H9 (cell line): ENCODE measurements around the gene NAIF1. TPM values are rescaled to one million over a fixed set of nuclear protein-coding genes. Genes with fewer than 3 reads are reported as not detected.

Experiments
- DNase-seq: peaks from one replicate; pipeline ENCODE4 v3.0.0-alpha.2; 2017
- H2AFZ ChIP-seq: one replicate; pipeline ENCODE4 v1.6.1; 2013; ENCODE audit warnings: mild to moderate bottlenecking, low read length, control low read depth, moderate library complexity
- H2AK5ac ChIP-seq: 2 replicates; pipeline ENCODE4 v1.6.1; 2013; ENCODE audit warnings: low read length, control low read depth, mixed read lengths; ENCODE audit not compliant: insufficient read length
- H2BK120ac ChIP-seq: one replicate; pipeline ENCODE4 v1.6.1; 2013; ENCODE audit warnings: low read depth, mild to moderate bottlenecking, low read length, control low read depth, inconsistent platforms; ENCODE audit not compliant: poor library complexity, severe bottlenecking
- H2BK12ac ChIP-seq: 2 replicates; pipeline ENCODE4 v1.6.1; 2013; ENCODE audit warnings: low read length, control low read depth, mixed read lengths, low read depth; ENCODE audit not compliant: insufficient read length
- H2BK15ac ChIP-seq: 2 replicates; pipeline ENCODE4 v1.6.1; 2013; ENCODE audit warnings: low read depth, low read length, control low read depth
- H2BK20ac ChIP-seq: one replicate; pipeline ENCODE4 v1.6.1; 2013; ENCODE audit warnings: low read depth, mild to moderate bottlenecking, low read length, control low read depth, inconsistent platforms; ENCODE audit not compliant: poor library complexity, severe bottlenecking
- H2BK5ac ChIP-seq: 2 replicates; pipeline ENCODE4 v1.6.1; 2013; ENCODE audit warnings: low read length, control low read depth, mixed read lengths; ENCODE audit not compliant: insufficient read length
- H3K14ac ChIP-seq: 2 replicates; pipeline ENCODE4 v1.6.1; 2013; ENCODE audit warnings: low read length, control low read depth; ENCODE audit not compliant: insufficient read depth
- H3K18ac ChIP-seq: 2 replicates; pipeline ENCODE4 v1.6.1; 2013; ENCODE audit warnings: low read depth, mild to moderate bottlenecking, mixed read lengths, low read length, control low read depth; ENCODE audit not compliant: insufficient read length
- H3K23ac ChIP-seq: 2 replicates; pipeline ENCODE4 v1.6.1; 2013; ENCODE audit warnings: low read length, control low read depth, mixed read lengths, low read depth; ENCODE audit not compliant: insufficient read length
- H3K23me2 ChIP-seq: 2 replicates; pipeline ENCODE4 v1.6.1; 2013; ENCODE audit warnings: low read depth, mild to moderate bottlenecking, mixed read lengths, low read length, control low read depth; ENCODE audit not compliant: insufficient read length, poor library complexity, severe bottlenecking
- H3K27ac ChIP-seq: 2 replicates; pipeline ENCODE4 v1.5.1; 2013; ENCODE audit warnings: low read length, control low read depth, mixed read lengths, low read depth; ENCODE audit not compliant: insufficient read length
- H3K27me3 ChIP-seq: 2 replicates; pipeline ENCODE4 v1.6.1; 2013; ENCODE audit warnings: low read length, control low read depth, inconsistent platforms; ENCODE audit not compliant: insufficient read depth
- H3K4ac ChIP-seq: 2 replicates; pipeline ENCODE4 v1.6.1; 2013; ENCODE audit warnings: low read depth, mild to moderate bottlenecking, control low read depth, inconsistent platforms, low read length, moderate library complexity
- H3K4me1 ChIP-seq: 2 replicates; pipeline ENCODE4 v1.6.1; 2013; ENCODE audit warnings: low read length, control low read depth, inconsistent platforms; ENCODE audit not compliant: insufficient read depth
- H3K4me2 ChIP-seq: 2 replicates; pipeline ENCODE4 v1.6.1; 2013; ENCODE audit warnings: low read length, control low read depth, mixed read lengths; ENCODE audit not compliant: insufficient read length, insufficient read depth
- H3K56ac ChIP-seq: 2 replicates; pipeline ENCODE4 v1.6.1; 2013; ENCODE audit warnings: low read depth, mild to moderate bottlenecking, mixed read lengths, low read length, control low read depth; ENCODE audit not compliant: insufficient read length
- H3K79me1 ChIP-seq: 2 replicates; pipeline ENCODE4 v1.6.1; 2013; ENCODE audit warnings: low read depth, mild to moderate bottlenecking, moderate library complexity, low read length, control low read depth, inconsistent platforms; ENCODE audit not compliant: insufficient read depth, poor library complexity, severe bottlenecking
- H3K79me2 ChIP-seq: 2 replicates; pipeline ENCODE4 v1.6.1; 2013; ENCODE audit warnings: low read length, control low read depth, inconsistent platforms; ENCODE audit not compliant: insufficient read depth
- H3K9ac ChIP-seq: 2 replicates; pipeline ENCODE4 v1.6.1; 2013; ENCODE audit warnings: low read length, control low read depth, mixed read lengths; ENCODE audit not compliant: insufficient read length; ENCODE audit errors: extremely low read depth
- H3K9me3 ChIP-seq: one replicate; pipeline ENCODE4 v1.6.1; 2013; ENCODE audit warnings: low read depth, low read length, inconsistent platforms; ENCODE audit not compliant: control insufficient read depth
- H3T11ph ChIP-seq: one replicate; pipeline ENCODE4 v1.6.1; 2013; ENCODE audit warnings: mild to moderate bottlenecking, low read length, control low read depth, inconsistent platforms
- H4K20me1 ChIP-seq: one replicate; pipeline ENCODE4 v1.6.1; 2013; ENCODE audit not compliant: control insufficient read depth, insufficient read length, insufficient read depth
- H4K5ac ChIP-seq: 2 replicates; pipeline ENCODE4 v1.6.1; 2013; ENCODE audit warnings: low read depth, mild to moderate bottlenecking, mixed read lengths, low read length, control low read depth; ENCODE audit not compliant: insufficient read length
- H4K8ac ChIP-seq: replicated peaks from 2 replicates; pipeline ENCODE4 v1.6.1; 2013; ENCODE audit warnings: low read length, control low read depth, mixed read lengths, low read depth; ENCODE audit not compliant: insufficient read length
- H4K91ac ChIP-seq: 2 replicates; pipeline ENCODE4 v1.6.1; 2013; ENCODE audit warnings: low read depth, mild to moderate bottlenecking, moderate library complexity, mixed read lengths, low read length, control low read depth; ENCODE audit not compliant: insufficient read length
- H3K27ac Mint-ChIP-seq, 3 experiments: 2 replicates in 2 of 3; 3 replicates in 1 of 3; pipeline ENCODE4 v1.8.0; 2020 to 2021; ENCODE audit warnings: mixed read lengths in 3 of 3, mild to moderate bottlenecking in 1 of 3, moderate library complexity in 1 of 3
- H3K27me3 Mint-ChIP-seq: 2 replicates; pipeline ENCODE4 v1.8.0; 2021; ENCODE audit warnings: low read depth, mild to moderate bottlenecking, moderate library complexity, mixed read lengths
- H3K36me3 Mint-ChIP-seq, 3 experiments: 2 replicates in 2 of 3; 3 replicates in 1 of 3; pipeline ENCODE4 v1.8.0; 2020 to 2021; ENCODE audit warnings: low read depth in 3 of 3, mixed read lengths in 3 of 3; ENCODE audit not compliant: insufficient read depth in 1 of 3
- H3K4me1 Mint-ChIP-seq, 2 experiments: 2 replicates each; pipeline ENCODE4 v1.8.0; 2020; ENCODE audit warnings: mixed read lengths in 2 of 2
- H3K4me3 Mint-ChIP-seq, 2 experiments: 2 replicates in 1 of 2; 3 replicates in 1 of 2; pipeline ENCODE4 v1.8.0; 2020 to 2021; ENCODE audit warnings: mild to moderate bottlenecking in 2 of 2, mixed read lengths in 2 of 2, moderate library complexity in 1 of 2
- H3K9me3 Mint-ChIP-seq, 2 experiments: 2 replicates in 1 of 2; 3 replicates in 1 of 2; pipeline ENCODE4 v1.8.0; 2020; ENCODE audit warnings: mild to moderate bottlenecking in 2 of 2, mixed read lengths in 2 of 2, moderate library complexity in 1 of 2
- WGBS: extraction: QIAGEN DNeasy Blood & Tissue Kit; methylation state at CpG from one replicate; pipeline ENCODE4 v1.1.7; 2013; ENCODE audit warnings: missing lambda C conversion rate, low lambda C conversion rate, mixed read lengths; ENCODE audit not compliant: insufficient read length; ENCODE audit errors: extremely low coverage; 5-methylcytosine and 5-hydroxymethylcytosine counted together
- total RNA-seq: library from RNA; stranded (reverse); gene quantifications from 2 replicates; pipeline ENCODE4 v1.2.1, GENCODE V29; 2021
- TF ChIP-seq, protein P1 (sequence below): fragments of 200-600 bp; sonication (generic); conservative IDR thresholded peaks from 3 replicates; pipeline ENCODE4 v1.8.0; 2021; ENCODE audit warnings: antibody characterized with exemption, mild to moderate bottlenecking

NAIF1 gene
- total RNA-seq, 1 experiment from 2014 or later = 6.3 TPM

DNA sequence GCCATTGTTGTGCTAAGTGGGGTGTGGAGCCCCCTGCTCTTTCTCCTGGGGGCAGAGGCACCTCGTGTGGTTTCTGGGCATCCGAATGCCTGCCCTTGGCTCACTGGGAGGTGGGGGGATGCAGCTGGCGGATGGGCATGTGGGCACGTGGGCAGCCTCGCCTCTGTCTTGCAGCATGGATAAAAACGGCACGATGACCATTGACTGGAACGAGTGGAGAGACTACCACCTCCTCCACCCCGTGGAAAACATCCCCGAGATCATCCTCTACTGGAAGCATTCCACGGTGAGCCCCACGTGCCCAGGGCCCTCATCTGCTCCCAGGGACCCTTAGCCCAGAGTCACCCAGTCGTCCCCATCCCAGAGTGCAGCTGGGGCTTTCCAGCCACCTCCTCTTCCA is 35.1 kb upstream of the NAIF1 start:
- no peak overlapping the region for H3K27ac ChIP-seq
- peaks cover 42 to 51% of the 10 kb centered on the region in 2 experiments for H3K4me1 Mint-ChIP-seq

More for the DNA sequence above, 35.1 kb upstream of the NAIF1 start:
- Histone ChIP-seq H2BK120ac (no peak overlapping the region), H2BK15ac (no peak overlapping the region), H3K23ac (no peak overlapping the region), H3K9ac (no peak overlapping the region), H3K18ac (no peak overlapping the region), H4K8ac (no peak overlapping the region), H3K4me2 (no peak overlapping the region), H3K27me3 (no peaks in the 10 kb centered on the region), H4K5ac (no peak overlapping the region), H3K9me3 (no peaks in the 10 kb centered on the region), H3K23me2 (peaks cover 10% of the 10 kb centered on the region), H2BK20ac (no peak overlapping the region), H3K79me1 (peaks cover 3% of the 10 kb centered on the region), H4K20me1 (no peaks in the 10 kb centered on the region), H3K4ac (no peak overlapping the region), H3K79me2 (peaks cover 7% of the 10 kb centered on the region; the same call in 1 of the 2 replicates), H3K56ac (no peak overlapping the region), H2BK12ac (no peak overlapping the region), H3T11ph (no peak overlapping the region), H2BK5ac (no peak overlapping the region), H4K91ac (no peak overlapping the region), H2AK5ac (no peak overlapping the region), H3K4me1 (peaks cover 5% of the 10 kb centered on the region; the same call in 1 of the 2 replicates), H2AFZ (no peak overlapping the region), H3K14ac (no peak overlapping the region)
- Mint-ChIP-seq H3K9me3 (no peaks in the 10 kb centered on the region), H3K27me3 (no peaks in the 10 kb centered on the region), H3K27ac (peak overlapping the region; percentile 40 to 81 (median 54); a peak in 5 of 7 replicates), H3K4me3 (no peak overlapping the region), H3K36me3 (peaks cover 22 to 58% (median 54%) of the 10 kb centered on the region in 3 experiments; a peak in 6 of 7 replicates)
- WGBS = no CpG with 5 or more reads among the region's 13 CpGs
- DNase-seq = no peak
- TF ChIP-seq, protein P1, sequence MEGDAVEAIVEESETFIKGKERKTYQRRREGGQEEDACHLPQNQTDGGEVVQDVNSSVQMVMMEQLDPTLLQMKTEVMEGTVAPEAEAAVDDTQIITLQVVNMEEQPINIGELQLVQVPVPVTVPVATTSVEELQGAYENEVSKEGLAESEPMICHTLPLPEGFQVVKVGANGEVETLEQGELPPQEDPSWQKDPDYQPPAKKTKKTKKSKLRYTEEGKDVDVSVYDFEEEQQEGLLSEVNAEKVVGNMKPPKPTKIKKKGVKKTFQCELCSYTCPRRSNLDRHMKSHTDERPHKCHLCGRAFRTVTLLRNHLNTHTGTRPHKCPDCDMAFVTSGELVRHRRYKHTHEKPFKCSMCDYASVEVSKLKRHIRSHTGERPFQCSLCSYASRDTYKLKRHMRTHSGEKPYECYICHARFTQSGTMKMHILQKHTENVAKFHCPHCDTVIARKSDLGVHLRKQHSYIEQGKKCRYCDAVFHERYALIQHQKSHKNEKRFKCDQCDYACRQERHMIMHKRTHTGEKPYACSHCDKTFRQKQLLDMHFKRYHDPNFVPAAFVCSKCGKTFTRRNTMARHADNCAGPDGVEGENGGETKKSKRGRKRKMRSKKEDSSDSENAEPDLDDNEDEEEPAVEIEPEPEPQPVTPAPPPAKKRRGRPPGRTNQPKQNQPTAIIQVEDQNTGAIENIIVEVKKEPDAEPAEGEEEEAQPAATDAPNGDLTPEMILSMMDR = no peak
